WERI-Rb-1 (cell line): ENCODE measurements around the gene RNF166.

Experiments used
- DNase-seq: peaks from one replicate; pipeline ENCODE4 v3.0.0-alpha.2; 2020
- H3K27ac ChIP-seq: fragments of 250-450 bp; sonication (Bioruptor Pico); 2 replicates; pipeline ENCODE4 v1.5.1; 2020; ENCODE audit warnings: mild to moderate bottlenecking, moderate library complexity
- H3K27me3 ChIP-seq: fragments of 250-450 bp; sonication (Bioruptor Pico); 2 replicates; pipeline ENCODE4 v1.5.1; 2021; ENCODE audit warnings: mild to moderate bottlenecking, low read depth, moderate library complexity; ENCODE audit not compliant: insufficient read depth, severe bottlenecking
- H3K36me3 ChIP-seq: fragments of 250-450 bp; sonication (Bioruptor Pico); 2 replicates; pipeline ENCODE4 v1.5.1; 2020; ENCODE audit warnings: mild to moderate bottlenecking, moderate library complexity
- H3K4me3 ChIP-seq: 2 replicates; pipeline ENCODE4 v1.5.1; 2011; ENCODE audit warnings: low read depth, mild to moderate bottlenecking, control low read depth, low read length
- H3K9me3 ChIP-seq: fragments of 250-450 bp; sonication (Bioruptor Pico); 2 replicates; pipeline ENCODE4 v1.5.1; 2021; ENCODE audit warnings: mild to moderate bottlenecking, moderate library complexity; ENCODE audit not compliant: severe bottlenecking
- TF ChIP-seq, protein P1 (sequence below): IDR thresholded peaks from 2 replicates; pipeline ENCODE4 v1.5.1; 2011; ENCODE audit warnings: low read depth, mild to moderate bottlenecking, control low read depth, inconsistent platforms, low read length

Gene RNF166

DNA sequence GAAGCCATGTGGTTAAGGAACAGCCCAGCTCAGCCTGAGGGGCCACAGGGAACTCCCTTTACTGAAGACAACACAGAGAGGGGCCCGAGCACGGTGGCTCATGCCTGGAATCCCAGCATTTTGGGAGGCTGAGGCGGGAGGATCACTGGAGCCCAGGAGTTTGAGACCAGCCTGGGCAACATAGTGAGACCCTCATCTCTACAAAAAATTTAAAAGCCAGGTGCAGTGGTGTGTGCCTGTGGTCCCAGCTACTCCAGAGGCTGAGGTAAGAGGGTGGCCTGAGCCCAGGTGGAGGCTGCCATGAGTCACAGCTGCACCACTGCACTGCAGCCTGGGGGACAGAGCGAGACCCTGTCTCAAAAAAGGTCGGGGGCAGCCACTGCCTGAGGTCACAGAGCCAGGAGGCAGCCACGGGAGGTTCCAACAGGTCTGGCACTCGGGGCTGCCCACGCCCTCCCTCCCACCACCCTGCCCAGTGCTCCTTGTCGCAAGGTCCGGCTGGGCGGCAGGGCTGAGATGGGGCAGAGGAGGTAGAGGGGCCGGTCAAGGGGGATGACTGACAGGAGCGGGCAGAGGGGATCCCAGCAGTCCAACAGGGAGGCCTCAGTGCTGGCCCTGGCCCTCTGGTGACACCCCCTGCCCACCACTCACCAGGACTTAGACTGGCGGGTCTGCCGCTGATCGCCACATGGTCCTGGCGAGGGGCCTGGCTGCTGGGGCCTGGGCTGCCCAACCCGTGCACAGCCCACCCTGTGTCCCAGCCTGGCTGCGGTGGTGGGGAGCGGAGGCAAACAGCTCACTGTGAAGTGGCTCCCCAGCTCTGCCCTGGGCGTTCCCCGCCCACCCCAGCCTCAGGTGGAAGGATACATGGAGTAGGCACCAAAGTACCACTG is 58.8 kb downstream of the RNF166 start:
- Histone ChIP-seq H3K4me3 (no peak overlapping the region), H3K27me3 (no peaks in the 10 kb centered on the region), H3K9me3 (no peaks in the 10 kb centered on the region), H3K36me3 (no peaks in the 10 kb centered on the region), H3K27ac (no peak overlapping the region)
- TF ChIP-seq, protein P1, sequence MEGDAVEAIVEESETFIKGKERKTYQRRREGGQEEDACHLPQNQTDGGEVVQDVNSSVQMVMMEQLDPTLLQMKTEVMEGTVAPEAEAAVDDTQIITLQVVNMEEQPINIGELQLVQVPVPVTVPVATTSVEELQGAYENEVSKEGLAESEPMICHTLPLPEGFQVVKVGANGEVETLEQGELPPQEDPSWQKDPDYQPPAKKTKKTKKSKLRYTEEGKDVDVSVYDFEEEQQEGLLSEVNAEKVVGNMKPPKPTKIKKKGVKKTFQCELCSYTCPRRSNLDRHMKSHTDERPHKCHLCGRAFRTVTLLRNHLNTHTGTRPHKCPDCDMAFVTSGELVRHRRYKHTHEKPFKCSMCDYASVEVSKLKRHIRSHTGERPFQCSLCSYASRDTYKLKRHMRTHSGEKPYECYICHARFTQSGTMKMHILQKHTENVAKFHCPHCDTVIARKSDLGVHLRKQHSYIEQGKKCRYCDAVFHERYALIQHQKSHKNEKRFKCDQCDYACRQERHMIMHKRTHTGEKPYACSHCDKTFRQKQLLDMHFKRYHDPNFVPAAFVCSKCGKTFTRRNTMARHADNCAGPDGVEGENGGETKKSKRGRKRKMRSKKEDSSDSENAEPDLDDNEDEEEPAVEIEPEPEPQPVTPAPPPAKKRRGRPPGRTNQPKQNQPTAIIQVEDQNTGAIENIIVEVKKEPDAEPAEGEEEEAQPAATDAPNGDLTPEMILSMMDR = no peak
- no peak for DNase-seq
